Sigmoid colon (tissue), 7 donors: ENCODE results near the gene SLC9B1. TPM values are rescaled to one million over a fixed set of nuclear protein-coding genes. Genes with fewer than 3 reads are reported as not detected.

Source experiments
- DNase-seq: peaks from one replicate; pipeline ENCODE4 v3.0.0-alpha.2; 2019
- H3K27ac ChIP-seq, 4 donors: fragments of 200-600 bp; sonication (generic); one replicate each; pipeline ENCODE4 v1.5.1; 2016 to 2019; ENCODE audit warnings: mild to moderate bottlenecking in 1 of 4
- H3K27me3 ChIP-seq, 3 donors: fragments of 200-600 bp; sonication (generic); one replicate each; pipeline ENCODE4 v1.5.1; 2019; ENCODE audit warnings: mild to moderate bottlenecking in 1 of 3
- H3K36me3 ChIP-seq, 4 donors: fragments of 200-600 bp; sonication (generic); one replicate each; pipeline ENCODE4 v1.5.1; 2016 to 2019
- H3K4me1 ChIP-seq, 4 donors: fragments of 200-600 bp; sonication (generic); one replicate each; pipeline ENCODE4 v1.5.1; 2017 to 2019
- H3K4me3 ChIP-seq, 4 donors: fragments of 200-600 bp; sonication (generic); one replicate each; pipeline ENCODE4 v1.5.1; 2017 to 2019; ENCODE audit warnings: mild to moderate bottlenecking in 2 of 4, moderate library complexity in 1 of 4
- H3K9me3 ChIP-seq, 4 donors: fragments of 200-600 bp in 3 of 4; sonication (generic) in 3 of 4; one replicate each; pipeline versions ENCODE4 v1.5.1 to v1.6.1; 2013 to 2019
- EP300 ChIP-seq, 4 donors: sonication (generic); formaldehyde crosslinking; IDR thresholded peaks; one replicate each; pipeline ENCODE4 v1.6.1; 2017; ENCODE audit warnings: antibody characterized with exemption in 4 of 4
- POLR2A ChIP-seq, 2 donors: fragments of 450-650 bp; IDR thresholded peaks; one replicate each; pipeline ENCODE4 v1.6.1; 2016; ENCODE audit warnings: antibody characterized with exemption in 2 of 2, mild to moderate bottlenecking in 2 of 2, moderate library complexity in 2 of 2
- POLR2AphosphoS5 ChIP-seq, 4 donors: sonication (generic); formaldehyde crosslinking; IDR thresholded peaks; one replicate each; pipeline ENCODE4 v1.6.1; 2017; ENCODE audit warnings: antibody characterized with exemption in 4 of 4
- WGBS, 2 donors: extraction: QIAGEN DNeasy Blood & Tissue Kit; methylation state at CpG; one replicate each; pipeline ENCODE4 v1.1.7; 2013; 5-methylcytosine and 5-hydroxymethylcytosine counted together
- intact Hi-C: fragments of 100-400 bp; cut with DNase I; formaldehyde crosslinking; loops from one replicate; pipeline ENCODE4 v1.15.1; 2023
- polyA plus RNA-seq, 3 donors: library from polyadenylated mRNA; stranded (reverse); fragments of 200-250 nt; gene quantifications; one replicate each; pipeline ENCODE4 v1.2.3, GENCODE V29; 2013
- total RNA-seq, 4 donors: library from RNA; depleted of rRNA; stranded (reverse); fragments of >200 nt; gene quantifications; one replicate each; pipeline ENCODE4 v1.1.0, GENCODE V29; 2016
- TF ChIP-seq, protein P1 (sequence below), 4 experiments: fragments of 450-650 bp in 3 of 4; fragments of 200-600 bp in 1 of 4; IDR thresholded peaks; one replicate each; pipeline ENCODE4 v1.5.1; 2016 to 2019; ENCODE audit warnings: antibody characterized with exemption in 4 of 4, mild to moderate bottlenecking in 3 of 4, moderate library complexity in 2 of 4
- donor health status: healthy with polysubstance abuse.
- donor health status: Bipolar disorder and iron deficiency.
- donor health status: healthy.

The SLC9B1 gene
- total and polyA plus RNA-seq, 7 donors: 0.50 to 3.9 (median 1.0) TPM; not detected in 3

GRCh38 chr4:103044183-103044582, 24.7 kb upstream of the SLC9B1 start:
- H3K36me3 ChIP-seq: peaks cover 0 to 34% (median 3%) of the 10 kb centered on the region in 4 donors
- intact Hi-C loops: no loop called here
- H3K27ac ChIP-seq: no peak overlapping the region
- no peaks in the 10 kb centered on the region for H3K27me3 ChIP-seq
- H3K9me3 ChIP-seq: no peaks in the 10 kb centered on the region
- no peak overlapping the region for H3K4me3 ChIP-seq
- no peak for TF ChIP-seq EP300 (IDR thresholded peaks at IDR 0.05)
- TF ChIP-seq, protein P1, sequence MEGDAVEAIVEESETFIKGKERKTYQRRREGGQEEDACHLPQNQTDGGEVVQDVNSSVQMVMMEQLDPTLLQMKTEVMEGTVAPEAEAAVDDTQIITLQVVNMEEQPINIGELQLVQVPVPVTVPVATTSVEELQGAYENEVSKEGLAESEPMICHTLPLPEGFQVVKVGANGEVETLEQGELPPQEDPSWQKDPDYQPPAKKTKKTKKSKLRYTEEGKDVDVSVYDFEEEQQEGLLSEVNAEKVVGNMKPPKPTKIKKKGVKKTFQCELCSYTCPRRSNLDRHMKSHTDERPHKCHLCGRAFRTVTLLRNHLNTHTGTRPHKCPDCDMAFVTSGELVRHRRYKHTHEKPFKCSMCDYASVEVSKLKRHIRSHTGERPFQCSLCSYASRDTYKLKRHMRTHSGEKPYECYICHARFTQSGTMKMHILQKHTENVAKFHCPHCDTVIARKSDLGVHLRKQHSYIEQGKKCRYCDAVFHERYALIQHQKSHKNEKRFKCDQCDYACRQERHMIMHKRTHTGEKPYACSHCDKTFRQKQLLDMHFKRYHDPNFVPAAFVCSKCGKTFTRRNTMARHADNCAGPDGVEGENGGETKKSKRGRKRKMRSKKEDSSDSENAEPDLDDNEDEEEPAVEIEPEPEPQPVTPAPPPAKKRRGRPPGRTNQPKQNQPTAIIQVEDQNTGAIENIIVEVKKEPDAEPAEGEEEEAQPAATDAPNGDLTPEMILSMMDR (IDR thresholded peaks at IDR 0.05): no peak
- TF ChIP-seq POLR2A (IDR thresholded peaks at IDR 0.05): no peak
- WGBS, 2 donors: 90 to 91% methylated on average over 2 of the region's 2 CpGs
- DNase-seq: no peak
- H3K4me1 ChIP-seq: no peaks in the 10 kb centered on the region

- Histone ChIP-seq H3K9me3 (no peaks in the 10 kb centered on the region), H3K36me3 (peaks cover 0 to 5% (median 0%) of the 10 kb centered on the region in 4 donors), H3K27me3 (no peaks in the 10 kb centered on the region), H3K4me1 (no peaks in the 10 kb centered on the region), H3K4me3 (no peak overlapping the region), H3K27ac (no peak overlapping the region)
- TF ChIP-seq POLR2A (IDR thresholded peaks at IDR 0.05): no peak
- TF ChIP-seq, protein P1 (IDR thresholded peaks at IDR 0.05): no peak
- TF ChIP-seq EP300 (IDR thresholded peaks at IDR 0.05): no peak
- TF ChIP-seq POLR2AphosphoS5 (IDR thresholded peaks at IDR 0.05): no peak
- no peak for DNase-seq
- intact Hi-C loops: no loop called here
- 96 to 97% methylated on average over 2 of the region's 2 CpGs for WGBS, 2 donors
Measured at GRCh38 chr4:103036169-103036568, 16.7 kb upstream of the SLC9B1 start.

- H3K27ac ChIP-seq: no peak overlapping the region
- no peak overlapping the region for H3K4me3 ChIP-seq
- no peaks in the 10 kb centered on the region for H3K27me3 ChIP-seq
- H3K4me1 ChIP-seq: no peaks in the 10 kb centered on the region
- peaks cover 0 to 17% (median 0%) of the 10 kb centered on the region in 4 donors for H3K36me3 ChIP-seq
- TF ChIP-seq EP300 (IDR thresholded peaks at IDR 0.05) (no peak), POLR2A (IDR thresholded peaks at IDR 0.05) (no peak), POLR2AphosphoS5 (IDR thresholded peaks at IDR 0.05) (no peak)
- TF ChIP-seq, protein P1 (IDR thresholded peaks at IDR 0.05): no peak
- 66 to 78% methylated on average over 2 of the region's 2 CpGs for WGBS, 2 donors
- DNase-seq: no peak
- intact Hi-C loops: no loop called here
- H3K9me3 ChIP-seq: no peaks in the 10 kb centered on the region
Measured at GRCh38 chr4:103032574-103032973, 13.1 kb upstream of the SLC9B1 start.

DNA sequence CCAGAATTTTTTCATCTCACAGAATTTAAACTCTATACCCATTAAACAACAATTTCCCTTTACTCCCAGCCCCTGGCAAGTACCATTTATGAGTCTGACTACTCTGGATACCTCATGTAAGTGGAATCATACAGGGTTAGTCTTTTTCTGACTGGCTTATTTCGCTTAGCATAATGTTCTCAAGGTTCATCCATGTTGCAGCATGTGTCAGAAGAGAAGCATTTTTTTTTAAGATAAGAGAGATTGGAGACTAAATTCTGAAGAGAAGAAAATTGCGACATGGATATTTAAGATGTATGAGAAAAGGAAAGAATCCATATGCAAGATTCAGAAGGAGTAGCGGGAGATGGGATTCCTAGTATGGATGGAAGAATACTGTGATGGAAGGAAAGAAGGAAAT, 11.3 kb upstream of the SLC9B1 start:
- no peaks in the 10 kb centered on the region for H3K4me1 ChIP-seq
- H3K4me3 ChIP-seq: no peak overlapping the region
- peaks cover 0 to 17% (median 0%) of the 10 kb centered on the region in 4 donors for H3K36me3 ChIP-seq
- intact Hi-C loops: no loop called here
- 96 to 97% methylated on average over 3 of the region's 3 CpGs for WGBS, 2 donors
- DNase-seq: no peak
- H3K9me3 ChIP-seq: no peaks in the 10 kb centered on the region
- H3K27ac ChIP-seq: no peak overlapping the region
- TF ChIP-seq POLR2A (IDR thresholded peaks at IDR 0.05) (no peak), EP300 (IDR thresholded peaks at IDR 0.05) (no peak), POLR2AphosphoS5 (IDR thresholded peaks at IDR 0.05) (no peak)
- TF ChIP-seq, protein P1 (IDR thresholded peaks at IDR 0.05): no peak
- no peaks in the 10 kb centered on the region for H3K27me3 ChIP-seq

DNA sequence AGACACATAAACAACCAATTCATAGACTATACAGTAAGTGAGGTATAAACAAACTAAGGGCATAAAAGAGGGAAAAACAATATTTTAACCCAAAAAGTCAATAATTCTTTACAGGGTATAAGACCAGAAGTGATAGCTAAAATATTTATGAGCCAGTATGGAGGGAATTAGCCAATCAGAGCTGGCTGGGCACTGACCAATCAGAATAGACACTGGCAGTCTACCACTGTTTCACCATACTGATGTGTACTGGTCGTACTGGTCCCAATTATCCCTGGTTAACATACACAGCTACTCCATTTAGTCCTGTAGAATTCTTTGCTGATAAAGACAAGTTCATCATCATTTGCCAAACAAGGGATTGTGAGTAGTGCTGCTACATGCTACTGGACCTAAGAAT, 9.8 kb upstream of the SLC9B1 start:
- intact Hi-C loops: no loop called here

More for the DNA sequence above, 9.8 kb upstream of the SLC9B1 start:
- Histone ChIP-seq H3K4me1 (no peaks in the 10 kb centered on the region), H3K27me3 (no peaks in the 10 kb centered on the region), H3K9me3 (no peaks in the 10 kb centered on the region), H3K4me3 (no peak overlapping the region), H3K27ac (no peak overlapping the region), H3K36me3 (peaks cover 0 to 17% (median 0%) of the 10 kb centered on the region in 4 donors)
- TF ChIP-seq EP300 (IDR thresholded peaks at IDR 0.05) (no peak), POLR2A (IDR thresholded peaks at IDR 0.05) (no peak), POLR2AphosphoS5 (IDR thresholded peaks at IDR 0.05) (no peak)
- TF ChIP-seq, protein P1 (IDR thresholded peaks at IDR 0.05): no peak
- no peak for DNase-seq
- WGBS, 2 donors: 90% methylated on average over 1 of the region's 1 CpG
